ENCODE data around the gene VKORC1L1.

GRCh38 chr7:65902306-65902705 is 29.4 kb downstream of the VKORC1L1 start:
- TF ChIP-seq CTCF (IDR thresholded peaks at IDR 0.05) (no peak), ZNF263 (CRISPR knock-in tag; IDR thresholded peaks at IDR 0.05; ENCODE audit: low read depth) (no peak), NR3C1 (CRISPR knock-in tag; conservative IDR thresholded peaks at IDR 0.05; ENCODE audit: low read depth) (no peak), USF1 (CRISPR knock-in tag; IDR thresholded peaks at IDR 0.05) (no peak), IRF2 (CRISPR knock-in tag; IDR thresholded peaks at IDR 0.05; ENCODE audit: borderline replicate concordance, low read depth) (no peak), FOXP1 (CRISPR knock-in tag; IDR thresholded peaks at IDR 0.05; ENCODE audit: borderline replicate concordance) (no peak), ATF3 (CRISPR knock-in tag; conservative IDR thresholded peaks at IDR 0.05) (no peak)

All from WTC11 (cell line).